COR-L47 (cell line): ENCODE results near the gene NCAPD3.

Experiments used
- DNase-seq: peaks from one replicate; lab custom pipeline; 2025; lab: John Stamatoyannopoulos, UW

NCAPD3 gene

GRCh38 chr11:134252346-134253187 is 28.8 kb upstream of the NCAPD3 start:
- peak; percentile 40 for DNase-seq

GRCh38 chr11:134250675-134251074 is 26.9 kb upstream of the NCAPD3 start:
- DNase-seq: no peak

GRCh38 chr11:134250246-134250645 is 26.5 kb upstream of the NCAPD3 start:
- DNase-seq: no peak

GRCh38 chr11:134248910-134249480 is 25.2 kb upstream of the NCAPD3 start:
- DNase-seq: no peak

GRCh38 chr11:134246678-134247077 is 22.9 kb upstream of the NCAPD3 start:
- DNase-seq: no peak

- no peak for DNase-seq
Observed at GRCh38 chr11:134246100-134246499, 22.3 kb upstream of the NCAPD3 start.

- no peak for DNase-seq
Observed at GRCh38 chr11:134245434-134245833, 21.7 kb upstream of the NCAPD3 start.

- DNase-seq: no peak
Observed at GRCh38 chr11:134244593-134244992, 20.8 kb upstream of the NCAPD3 start.

- DNase-seq: no peak
Observed at GRCh38 chr11:134243913-134244312, 20.1 kb upstream of the NCAPD3 start.

- DNase-seq: no peak
Observed at GRCh38 chr11:134242376-134242775, 18.6 kb upstream of the NCAPD3 start.

GRCh38 chr11:134240592-134240991 is 16.8 kb upstream of the NCAPD3 start:
- DNase-seq: no peak

- DNase-seq: no peak
Observed at GRCh38 chr11:134238956-134239355, 15.2 kb upstream of the NCAPD3 start.

GRCh38 chr11:134237557-134237922 is 13.8 kb upstream of the NCAPD3 start:
- DNase-seq: no peak

GRCh38 chr11:134236834-134237556 is 13.2 kb upstream of the NCAPD3 start:
- DNase-seq: no peak

GRCh38 chr11:134235399-134235798 is 11.6 kb upstream of the NCAPD3 start:
- DNase-seq: no peak

- no peak for DNase-seq
Observed at GRCh38 chr11:134233729-134234179, 10.0 kb upstream of the NCAPD3 start.

- DNase-seq: no peak
Observed at GRCh38 chr11:134231958-134232659, 8.3 kb upstream of the NCAPD3 start.

- no peak for DNase-seq
Observed at GRCh38 chr11:134230339-134230738, 6.6 kb upstream of the NCAPD3 start.

- no peak for DNase-seq
Observed at GRCh38 chr11:134229126-134229790, 5.5 kb upstream of the NCAPD3 start.

GRCh38 chr11:134228625-134229024 is 4.9 kb upstream of the NCAPD3 start:
- no peak for DNase-seq

GRCh38 chr11:134226806-134227325 is 3.1 kb upstream of the NCAPD3 start:
- DNase-seq: no peak
